H9 (cell line): ENCODE results near the gene SH3BP5. TPM values are rescaled to one million over a fixed set of nuclear protein-coding genes. Genes with fewer than 3 reads are reported as not detected.

Experiments
- DNase-seq: peaks from one replicate; pipeline ENCODE4 v3.0.0-alpha.2; 2017
- H2AFZ ChIP-seq: one replicate; pipeline ENCODE4 v1.6.1; 2013; ENCODE audit warnings: mild to moderate bottlenecking, low read length, control low read depth, moderate library complexity
- H2AK5ac ChIP-seq: 2 replicates; pipeline ENCODE4 v1.6.1; 2013; ENCODE audit warnings: low read length, control low read depth, mixed read lengths; ENCODE audit not compliant: insufficient read length
- H2BK120ac ChIP-seq: one replicate; pipeline ENCODE4 v1.6.1; 2013; ENCODE audit warnings: low read depth, mild to moderate bottlenecking, low read length, control low read depth, inconsistent platforms; ENCODE audit not compliant: poor library complexity, severe bottlenecking
- H2BK12ac ChIP-seq: 2 replicates; pipeline ENCODE4 v1.6.1; 2013; ENCODE audit warnings: low read length, control low read depth, mixed read lengths, low read depth; ENCODE audit not compliant: insufficient read length
- H2BK15ac ChIP-seq: 2 replicates; pipeline ENCODE4 v1.6.1; 2013; ENCODE audit warnings: low read depth, low read length, control low read depth
- H2BK20ac ChIP-seq: one replicate; pipeline ENCODE4 v1.6.1; 2013; ENCODE audit warnings: low read depth, mild to moderate bottlenecking, low read length, control low read depth, inconsistent platforms; ENCODE audit not compliant: poor library complexity, severe bottlenecking
- H2BK5ac ChIP-seq: 2 replicates; pipeline ENCODE4 v1.6.1; 2013; ENCODE audit warnings: low read length, control low read depth, mixed read lengths; ENCODE audit not compliant: insufficient read length
- H3K14ac ChIP-seq: 2 replicates; pipeline ENCODE4 v1.6.1; 2013; ENCODE audit warnings: low read length, control low read depth; ENCODE audit not compliant: insufficient read depth
- H3K18ac ChIP-seq: 2 replicates; pipeline ENCODE4 v1.6.1; 2013; ENCODE audit warnings: low read depth, mild to moderate bottlenecking, mixed read lengths, low read length, control low read depth; ENCODE audit not compliant: insufficient read length
- H3K23ac ChIP-seq: 2 replicates; pipeline ENCODE4 v1.6.1; 2013; ENCODE audit warnings: low read length, control low read depth, mixed read lengths, low read depth; ENCODE audit not compliant: insufficient read length
- H3K23me2 ChIP-seq: 2 replicates; pipeline ENCODE4 v1.6.1; 2013; ENCODE audit warnings: low read depth, mild to moderate bottlenecking, mixed read lengths, low read length, control low read depth; ENCODE audit not compliant: insufficient read length, poor library complexity, severe bottlenecking
- H3K27ac ChIP-seq: 2 replicates; pipeline ENCODE4 v1.5.1; 2013; ENCODE audit warnings: low read length, control low read depth, mixed read lengths, low read depth; ENCODE audit not compliant: insufficient read length
- H3K27me3 ChIP-seq: 2 replicates; pipeline ENCODE4 v1.6.1; 2013; ENCODE audit warnings: low read length, control low read depth, inconsistent platforms; ENCODE audit not compliant: insufficient read depth
- H3K4ac ChIP-seq: 2 replicates; pipeline ENCODE4 v1.6.1; 2013; ENCODE audit warnings: low read depth, mild to moderate bottlenecking, control low read depth, inconsistent platforms, low read length, moderate library complexity
- H3K4me1 ChIP-seq: 2 replicates; pipeline ENCODE4 v1.6.1; 2013; ENCODE audit warnings: low read length, control low read depth, inconsistent platforms; ENCODE audit not compliant: insufficient read depth
- H3K4me2 ChIP-seq: 2 replicates; pipeline ENCODE4 v1.6.1; 2013; ENCODE audit warnings: low read length, control low read depth, mixed read lengths; ENCODE audit not compliant: insufficient read length, insufficient read depth
- H3K56ac ChIP-seq: 2 replicates; pipeline ENCODE4 v1.6.1; 2013; ENCODE audit warnings: low read depth, mild to moderate bottlenecking, mixed read lengths, low read length, control low read depth; ENCODE audit not compliant: insufficient read length
- H3K79me1 ChIP-seq: 2 replicates; pipeline ENCODE4 v1.6.1; 2013; ENCODE audit warnings: low read depth, mild to moderate bottlenecking, moderate library complexity, low read length, control low read depth, inconsistent platforms; ENCODE audit not compliant: insufficient read depth, poor library complexity, severe bottlenecking
- H3K79me2 ChIP-seq: 2 replicates; pipeline ENCODE4 v1.6.1; 2013; ENCODE audit warnings: low read length, control low read depth, inconsistent platforms; ENCODE audit not compliant: insufficient read depth
- H3K9ac ChIP-seq: 2 replicates; pipeline ENCODE4 v1.6.1; 2013; ENCODE audit warnings: low read length, control low read depth, mixed read lengths; ENCODE audit not compliant: insufficient read length; ENCODE audit errors: extremely low read depth
- H3K9me3 ChIP-seq: one replicate; pipeline ENCODE4 v1.6.1; 2013; ENCODE audit warnings: low read depth, low read length, inconsistent platforms; ENCODE audit not compliant: control insufficient read depth
- H3T11ph ChIP-seq: one replicate; pipeline ENCODE4 v1.6.1; 2013; ENCODE audit warnings: mild to moderate bottlenecking, low read length, control low read depth, inconsistent platforms
- H4K20me1 ChIP-seq: one replicate; pipeline ENCODE4 v1.6.1; 2013; ENCODE audit not compliant: control insufficient read depth, insufficient read length, insufficient read depth
- H4K5ac ChIP-seq: 2 replicates; pipeline ENCODE4 v1.6.1; 2013; ENCODE audit warnings: low read depth, mild to moderate bottlenecking, mixed read lengths, low read length, control low read depth; ENCODE audit not compliant: insufficient read length
- H4K8ac ChIP-seq: replicated peaks from 2 replicates; pipeline ENCODE4 v1.6.1; 2013; ENCODE audit warnings: low read length, control low read depth, mixed read lengths, low read depth; ENCODE audit not compliant: insufficient read length
- H4K91ac ChIP-seq: 2 replicates; pipeline ENCODE4 v1.6.1; 2013; ENCODE audit warnings: low read depth, mild to moderate bottlenecking, moderate library complexity, mixed read lengths, low read length, control low read depth; ENCODE audit not compliant: insufficient read length
- H3K27ac Mint-ChIP-seq, 3 experiments: 2 replicates in 2 of 3; 3 replicates in 1 of 3; pipeline ENCODE4 v1.8.0; 2020 to 2021; ENCODE audit warnings: mixed read lengths in 3 of 3, mild to moderate bottlenecking in 1 of 3, moderate library complexity in 1 of 3
- H3K27me3 Mint-ChIP-seq: 2 replicates; pipeline ENCODE4 v1.8.0; 2021; ENCODE audit warnings: low read depth, mild to moderate bottlenecking, moderate library complexity, mixed read lengths
- H3K36me3 Mint-ChIP-seq, 3 experiments: 2 replicates in 2 of 3; 3 replicates in 1 of 3; pipeline ENCODE4 v1.8.0; 2020 to 2021; ENCODE audit warnings: low read depth in 3 of 3, mixed read lengths in 3 of 3; ENCODE audit not compliant: insufficient read depth in 1 of 3
- H3K4me1 Mint-ChIP-seq, 2 experiments: 2 replicates each; pipeline ENCODE4 v1.8.0; 2020; ENCODE audit warnings: mixed read lengths in 2 of 2
- H3K4me3 Mint-ChIP-seq, 2 experiments: 2 replicates in 1 of 2; 3 replicates in 1 of 2; pipeline ENCODE4 v1.8.0; 2020 to 2021; ENCODE audit warnings: mild to moderate bottlenecking in 2 of 2, mixed read lengths in 2 of 2, moderate library complexity in 1 of 2
- H3K9me3 Mint-ChIP-seq, 2 experiments: 2 replicates in 1 of 2; 3 replicates in 1 of 2; pipeline ENCODE4 v1.8.0; 2020; ENCODE audit warnings: mild to moderate bottlenecking in 2 of 2, mixed read lengths in 2 of 2, moderate library complexity in 1 of 2
- CTCF ChIP-seq: fragments of 200-600 bp; sonication (generic); conservative IDR thresholded peaks from 3 replicates; pipeline ENCODE4 v1.8.0; 2021; ENCODE audit warnings: antibody characterized with exemption, mild to moderate bottlenecking
- WGBS: extraction: QIAGEN DNeasy Blood & Tissue Kit; methylation state at CpG from one replicate; pipeline ENCODE4 v1.1.7; 2013; ENCODE audit warnings: missing lambda C conversion rate, low lambda C conversion rate, mixed read lengths; ENCODE audit not compliant: insufficient read length; ENCODE audit errors: extremely low coverage; 5-methylcytosine and 5-hydroxymethylcytosine counted together
- total RNA-seq: library from RNA; stranded (reverse); gene quantifications from 2 replicates; pipeline ENCODE4 v1.2.1, GENCODE V29; 2021

SH3BP5 gene
- total RNA-seq, 1 experiment from 2014 or later: 6.8 TPM

- Histone ChIP-seq H3T11ph (no peak overlapping the region), H2BK12ac (no peak overlapping the region), H4K8ac (no peak overlapping the region), H2AFZ (no peak overlapping the region), H3K9ac (no peak overlapping the region), H3K18ac (no peak overlapping the region), H3K4me2 (no peak overlapping the region), H2BK15ac (no peak overlapping the region), H3K23ac (no peak overlapping the region), H4K5ac (no peak overlapping the region), H4K91ac (no peak overlapping the region), H2BK5ac (no peak overlapping the region), H3K4me1 (no peaks in the 10 kb centered on the region), H2BK20ac (no peak overlapping the region), H3K56ac (no peak overlapping the region), H4K20me1 (no peaks in the 10 kb centered on the region), H3K27ac (no peak overlapping the region), H3K27me3 (no peaks in the 10 kb centered on the region), H3K14ac (no peak overlapping the region), H3K79me2 (no peaks in the 10 kb centered on the region), H3K23me2 (no peaks in the 10 kb centered on the region), H3K79me1 (no peaks in the 10 kb centered on the region), H3K4ac (no peak overlapping the region), H3K9me3 (no peaks in the 10 kb centered on the region), H2BK120ac (no peak overlapping the region), H2AK5ac (no peak overlapping the region)
- Mint-ChIP-seq H3K4me1 (peaks cover 0 to 6% of the 10 kb centered on the region in 2 experiments; a peak in 2 of 4 replicates), H3K9me3 (no peaks in the 10 kb centered on the region), H3K27ac (no peak overlapping the region), H3K4me3 (no peak overlapping the region), H3K36me3 (no peaks in the 10 kb centered on the region), H3K27me3 (no peaks in the 10 kb centered on the region)
- no peak for TF ChIP-seq CTCF
- no peak for DNase-seq
- no CpG with 5 or more reads among the region's 6 CpGs for WGBS
Measured at GRCh38 chr3:15295506-15295905, 36.9 kb downstream of the SH3BP5 start.
